ENCODE data around the gene UQCRC1. TPM values are rescaled to one million over a fixed set of nuclear protein-coding genes. Genes with fewer than 3 reads are reported as not detected.
"Not testable (repeated sequence)": the region's sequence is repeated elsewhere in the genome, so short reads cannot be mapped to it uniquely, and the experiment has no call there.

The UQCRC1 gene
- total RNA-seq, 2 donors from 2014 or later: 171 to 211 TPM

DNA sequence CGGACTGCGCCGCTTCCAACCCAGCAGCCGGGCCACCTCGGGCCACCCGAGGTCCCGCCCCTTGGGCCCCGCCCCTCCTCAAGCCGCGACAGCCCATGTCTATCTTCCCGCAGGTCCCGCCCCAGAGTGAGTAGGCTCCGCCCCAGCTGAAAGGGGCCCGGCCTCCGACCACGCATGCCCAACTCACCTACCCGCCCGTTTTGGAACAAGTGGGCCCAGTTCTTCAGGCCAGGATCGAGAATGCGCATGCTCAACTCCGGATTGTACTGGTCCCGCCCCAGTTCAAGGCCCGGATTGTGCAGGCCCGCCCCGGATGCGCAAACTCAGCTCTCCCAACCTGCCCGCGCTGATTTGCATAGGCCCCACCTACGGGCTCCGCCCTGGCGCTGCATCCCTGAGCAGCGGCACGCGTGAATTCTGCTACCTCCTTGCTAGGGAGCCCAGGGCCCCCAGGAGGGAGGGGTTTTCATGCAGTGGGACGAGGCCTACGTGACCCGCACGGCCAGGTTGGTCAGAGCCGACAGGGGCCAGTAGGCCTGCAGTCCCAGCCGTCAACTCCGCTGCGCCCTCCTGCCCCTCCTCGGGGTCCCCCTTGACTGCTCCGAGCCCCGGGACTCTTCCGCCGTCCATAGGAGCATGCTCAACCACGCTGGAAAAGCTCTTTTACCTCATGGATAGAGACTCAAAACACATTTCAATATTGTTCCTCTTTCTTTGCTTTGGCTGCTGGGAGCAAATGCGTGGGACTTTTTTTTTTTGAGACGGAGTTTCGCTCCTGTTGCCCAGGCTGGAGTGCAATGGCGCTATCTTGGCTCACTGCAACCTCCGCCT, 52.4 kb downstream of the UQCRC1 start, which contains the start of gene PFKFB4:
Gene PFKFB4 (minus strand): TSS at position 8 of the 831 bp plus-strand sequence. CDS start 26 bp downstream, outside the sequence.
- ATAC-seq (peak; percentile 94), DNase-seq (ENCODE audit: low spot score) (peak; percentile 99)
- Mint-ChIP-seq H3K9me3 (no peaks in the 10 kb centered on the region), H3K4me3 (peak within 1 kb of the TSS; percentile 88), H3K36me3 (no peaks in the 10 kb centered on the region), H3K27me3 (no peaks in the 10 kb centered on the region), H3K4me1 (ENCODE audit: low read depth in 2 of 2) (peaks cover 16 to 34% of the 10 kb centered on the region in 2 donors), H3K27ac (peak within 1 kb of the TSS; percentile 60 to 66)

DNA sequence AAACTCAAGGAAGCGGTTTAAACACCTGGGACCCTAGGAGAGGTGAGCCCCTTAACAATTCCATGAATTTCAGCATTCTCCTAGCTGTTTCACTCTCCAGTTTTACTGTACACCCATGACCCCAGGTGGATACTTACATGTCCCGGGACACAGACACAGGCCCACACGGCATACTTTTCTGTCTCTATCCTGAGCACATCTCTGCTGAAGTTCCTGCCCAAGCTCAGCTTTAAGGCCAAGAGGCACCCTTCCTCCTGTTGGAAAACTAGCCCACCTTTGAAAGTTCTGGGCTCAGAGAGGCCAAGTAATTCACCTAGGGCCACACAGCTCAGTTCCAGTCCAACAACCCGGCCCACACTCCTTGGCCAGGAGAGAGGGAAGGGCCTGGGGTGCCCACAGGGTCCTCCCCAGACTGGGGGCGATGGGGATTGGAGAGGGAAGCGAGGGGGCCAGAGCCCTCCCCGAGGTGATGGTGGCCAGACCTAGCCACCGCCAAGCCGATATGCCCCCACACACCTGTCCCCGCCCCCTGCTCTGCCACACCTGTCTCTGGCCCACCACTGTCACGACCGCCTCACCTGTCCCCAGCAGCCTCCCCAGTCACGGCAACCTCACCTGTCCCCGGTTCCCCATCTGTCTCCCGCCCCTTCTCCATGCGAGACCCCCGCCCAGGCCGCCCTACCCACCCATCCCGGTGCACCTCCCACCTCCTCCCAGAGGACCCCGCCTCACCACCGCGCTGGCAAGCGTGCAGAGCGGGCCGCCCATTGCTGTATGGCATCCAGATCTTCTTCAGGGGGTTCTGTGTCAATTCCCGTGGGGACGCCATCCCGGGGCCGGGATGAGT, 53.3 kb downstream of the UQCRC1 start:
- peaks cover 16 to 34% of the 10 kb centered on the region in 2 donors for H3K4me1 Mint-ChIP-seq (ENCODE audit: low read depth in 2 of 2)
- no peaks in the 10 kb centered on the region for H3K9me3 Mint-ChIP-seq
- peak overlapping the region; percentile 88 for H3K4me3 Mint-ChIP-seq
- no peaks in the 10 kb centered on the region for H3K36me3 Mint-ChIP-seq
- peak overlapping the region; percentile 60 to 66 for H3K27ac Mint-ChIP-seq
- ATAC-seq (no peak), DNase-seq (ENCODE audit: low spot score) (no peak)
- no peaks in the 10 kb centered on the region for H3K27me3 Mint-ChIP-seq

DNA sequence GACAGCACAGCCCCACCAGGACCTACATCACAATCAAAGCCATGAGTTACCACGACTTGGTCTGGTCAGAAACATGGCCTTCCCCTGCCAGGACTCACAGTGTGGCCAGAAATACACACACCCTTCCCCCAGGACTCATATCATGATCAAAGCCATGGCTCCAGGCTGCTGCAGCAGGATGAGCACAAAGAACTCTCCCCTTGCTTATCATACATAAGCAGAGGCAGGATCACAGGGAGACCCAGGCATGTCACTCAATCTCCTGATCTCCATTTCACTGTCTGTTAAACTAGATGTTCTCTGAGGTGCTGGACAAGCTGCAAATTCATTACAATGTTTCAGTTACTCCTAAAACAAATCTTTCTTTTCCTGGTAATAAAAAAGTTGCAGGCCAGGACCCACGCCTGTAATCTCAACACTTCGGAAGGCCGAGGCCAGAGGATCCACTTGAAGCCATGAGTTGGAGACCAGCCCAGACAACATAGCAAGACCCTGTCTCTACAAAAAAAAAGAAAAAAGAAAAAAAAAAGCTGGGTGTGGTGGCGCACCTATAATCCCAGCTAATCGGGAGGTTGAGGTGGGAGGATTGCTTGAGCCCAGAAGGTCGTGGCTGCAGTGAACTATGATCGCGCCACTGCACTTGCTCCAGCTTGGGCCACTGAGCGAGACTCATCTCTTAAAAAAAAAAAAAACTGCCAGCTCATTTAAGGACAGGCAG, 54.1 kb downstream of the UQCRC1 start:
- Mint-ChIP-seq H3K9me3 (no peaks in the 10 kb centered on the region), H3K4me3 (peak overlapping the region; percentile 88), H3K4me1 (ENCODE audit: low read depth in 2 of 2) (peaks cover 13 to 33% of the 10 kb centered on the region in 2 donors), H3K36me3 (no peaks in the 10 kb centered on the region), H3K27me3 (no peaks in the 10 kb centered on the region), H3K27ac (peak overlapping the region in 1 of 2 donors; percentile 26)
- ATAC-seq: no peak
- no peak for DNase-seq (ENCODE audit: low spot score)

DNA sequence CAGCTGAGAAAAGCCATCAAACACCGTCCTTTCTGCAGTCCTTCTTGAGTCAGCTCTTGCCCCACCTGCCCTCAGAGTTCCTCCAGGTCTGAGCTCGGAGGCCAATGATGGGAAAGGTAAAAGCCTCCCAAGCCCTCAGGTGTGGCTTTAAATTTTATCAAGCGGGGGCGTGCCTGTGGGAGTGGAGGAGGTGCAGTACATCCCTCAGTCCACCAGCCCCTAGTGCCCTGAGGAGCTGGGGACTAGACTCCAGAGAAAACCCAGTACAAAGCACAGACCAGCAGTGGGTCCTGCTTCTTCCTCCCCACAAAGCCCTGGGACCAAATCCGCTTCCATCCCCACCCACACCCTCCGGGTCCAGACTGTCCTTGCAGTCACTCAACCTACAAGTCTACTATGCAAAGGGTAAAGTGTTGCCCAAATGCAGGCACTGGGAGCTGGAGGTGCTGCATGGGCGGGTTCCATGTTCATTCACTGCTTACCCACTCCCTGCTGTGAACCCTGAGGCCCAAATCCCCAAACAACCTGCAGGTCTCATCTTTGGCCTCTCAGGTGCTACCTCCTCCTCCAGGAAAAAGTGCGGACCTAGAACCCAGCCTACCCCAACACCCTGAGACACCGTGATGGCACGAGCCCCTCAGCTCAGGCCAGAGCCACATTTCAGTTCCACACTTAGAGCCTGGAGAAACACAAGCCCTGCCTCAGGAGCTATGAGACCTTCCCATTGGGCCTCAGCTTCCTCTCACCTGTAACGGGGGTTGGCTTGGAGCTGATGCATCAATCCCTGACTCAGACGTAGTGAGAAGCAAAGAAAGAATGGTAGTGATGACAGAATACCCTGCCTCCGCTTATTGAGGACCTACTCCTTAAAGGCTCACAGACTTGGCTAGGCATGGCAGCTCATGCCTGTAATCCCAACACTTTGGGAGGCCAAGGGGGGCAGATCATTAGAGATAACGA, 55.3 kb downstream of the UQCRC1 start:
- no peak overlapping the region for H3K4me3 Mint-ChIP-seq
- no peak for ATAC-seq
- no peak for DNase-seq (ENCODE audit: low spot score)
- peaks cover 12 to 23% of the 10 kb centered on the region in 2 donors for H3K4me1 Mint-ChIP-seq (ENCODE audit: low read depth in 2 of 2)
- no peaks in the 10 kb centered on the region for H3K9me3 Mint-ChIP-seq
- no peak overlapping the region for H3K27ac Mint-ChIP-seq
- no peaks in the 10 kb centered on the region for H3K36me3 Mint-ChIP-seq
- no peaks in the 10 kb centered on the region for H3K27me3 Mint-ChIP-seq

DNA sequence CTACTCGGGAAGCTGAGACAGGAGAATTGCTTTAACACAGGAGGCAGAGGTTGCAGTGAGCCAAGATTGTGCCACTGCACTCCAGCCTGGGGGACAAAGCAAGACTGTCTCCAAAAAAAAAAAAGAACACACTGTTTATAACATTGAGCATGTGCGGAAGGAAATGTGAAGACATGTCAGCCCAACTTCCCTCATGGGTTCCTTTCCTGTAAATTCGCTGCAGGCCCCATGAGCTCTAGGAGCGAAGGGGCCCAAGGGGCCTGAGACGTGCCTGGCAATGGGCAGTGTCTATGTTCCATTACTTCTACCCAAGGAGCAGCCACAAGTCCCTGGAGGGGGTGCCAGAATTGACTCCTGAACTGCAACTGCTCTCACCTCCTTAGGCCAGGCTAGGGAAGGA, 56.1 kb downstream of the UQCRC1 start:
- Mint-ChIP-seq H3K4me1 (ENCODE audit: low read depth in 2 of 2) (peaks cover 5 to 17% of the 10 kb centered on the region in 2 donors), H3K27ac (no peak overlapping the region), H3K27me3 (no peaks in the 10 kb centered on the region), H3K36me3 (no peaks in the 10 kb centered on the region), H3K9me3 (no peaks in the 10 kb centered on the region), H3K4me3 (no peak overlapping the region)
- no peak for ATAC-seq
- no peak for DNase-seq (ENCODE audit: low spot score)

DNA sequence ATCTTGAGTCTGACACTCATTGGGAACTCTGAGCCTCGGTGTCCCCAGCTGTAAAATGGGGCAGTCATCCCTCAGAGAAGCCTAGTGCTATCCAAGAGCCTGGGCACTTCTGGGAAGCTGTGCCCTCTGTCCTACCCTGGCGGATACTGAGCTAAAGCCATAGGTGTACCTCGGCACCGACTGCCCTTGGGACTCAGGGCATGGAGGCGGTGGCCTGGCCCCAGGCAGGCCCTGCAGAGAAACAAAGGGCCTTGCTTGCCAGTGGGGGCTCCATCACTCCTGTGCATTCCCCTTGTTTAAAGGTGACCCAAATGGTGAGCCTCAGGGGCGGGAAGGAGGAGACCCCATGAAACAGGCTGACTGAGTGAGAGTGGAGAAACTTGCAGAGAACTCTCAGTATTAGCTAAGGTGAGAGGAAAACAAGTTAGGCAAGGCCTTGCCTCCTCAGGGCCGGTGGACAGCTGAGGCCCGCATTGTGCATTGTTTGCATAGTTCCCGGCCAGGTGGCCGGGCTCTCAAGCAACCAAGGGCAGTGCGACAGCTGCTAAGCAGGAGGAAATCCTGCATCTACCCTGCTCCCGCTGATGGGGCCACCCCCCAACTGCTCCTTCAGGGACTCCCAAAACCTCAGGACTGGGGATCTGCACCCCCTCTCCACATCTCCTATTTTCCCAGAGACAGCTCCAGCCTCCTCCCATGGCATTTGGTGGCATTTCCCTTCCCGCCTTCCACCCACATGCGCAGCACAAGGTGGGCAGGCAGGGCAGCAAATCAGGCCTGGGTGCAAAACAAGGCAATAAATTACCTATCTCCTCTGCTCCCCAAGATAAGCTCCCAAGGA, 57.1 kb downstream of the UQCRC1 start:
- Mint-ChIP-seq H3K4me1 (ENCODE audit: low read depth in 2 of 2) (peaks cover 0 to 12% of the 10 kb centered on the region in 2 donors), H3K27ac (no peak overlapping the region), H3K27me3 (no peaks in the 10 kb centered on the region), H3K36me3 (no peaks in the 10 kb centered on the region), H3K4me3 (no peak overlapping the region), H3K9me3 (no peaks in the 10 kb centered on the region)
- no peak for ATAC-seq
- DNase-seq (ENCODE audit: low spot score): no peak

DNA sequence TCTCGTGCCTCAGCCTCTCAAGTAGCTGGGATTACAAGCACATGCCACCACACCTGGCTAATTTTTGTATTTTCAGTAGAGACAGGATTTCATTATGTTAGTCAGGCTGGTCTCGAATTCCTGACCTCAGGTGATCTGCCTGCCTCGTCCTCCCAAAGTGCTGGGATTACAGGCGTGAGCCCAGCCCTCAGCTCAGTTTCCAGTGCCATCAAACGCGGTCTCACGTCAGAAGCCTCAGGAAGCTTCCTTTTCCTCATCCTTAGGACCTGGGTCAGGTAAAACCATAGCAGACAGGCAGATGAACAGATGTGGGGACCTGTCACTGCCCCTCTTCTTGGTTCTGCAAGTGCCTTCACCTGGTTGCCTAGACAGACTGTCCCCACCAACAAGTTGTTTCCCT, 57.8 kb downstream of the UQCRC1 start:
- H3K36me3 Mint-ChIP-seq; H3K27ac Mint-ChIP-seq; H3K27me3 Mint-ChIP-seq; ATAC-seq; H3K9me3 Mint-ChIP-seq; H3K4me3 Mint-ChIP-seq; H3K4me1 Mint-ChIP-seq (ENCODE audit: low read depth in 2 of 2); DNase-seq (ENCODE audit: low spot score): not testable (repeated sequence)

Other genes starting within 250 kb of the UQCRC1 start
- not detected for gene FBXW12, start 237.4 kb downstream of the UQCRC1 start, total RNA-seq
- 1 to 10 TPM; 5.9 to 9.6 TPM for gene PLXNB1, start 179.6 kb downstream of the UQCRC1 start, total RNA-seq
- 10 to 100 TPM; 13.0 to 23.3 TPM for gene CCDC51, start 169.5 kb downstream of the UQCRC1 start, total RNA-seq
- gene TMA7, start 169.4 kb downstream of the UQCRC1 start, total RNA-seq: 100 to 1,000 TPM; 202 to 217 TPM
- gene ATRIP, start 162.9 kb downstream of the UQCRC1 start, total RNA-seq: 10 to 100 TPM; 14.0 to 26.2 TPM
- 100 to 1,000 TPM in 1 of 2 donors, 10 to 100 TPM in 1; 88.4 to 126 TPM for gene SHISA5, start 105.5 kb downstream of the UQCRC1 start, total RNA-seq
- gene PFKFB4, start 52.8 kb downstream of the UQCRC1 start, total RNA-seq: 10 to 100 TPM; 11.1 to 27.4 TPM
- not detected for gene UCN2, start 45.9 kb downstream of the UQCRC1 start, total RNA-seq
- gene COL7A1, start 14.3 kb downstream of the UQCRC1 start, total RNA-seq: 1 to 10 TPM; 1.5 to 1.8 TPM
- not detected for gene TMEM89, start 12.1 kb upstream of the UQCRC1 start, total RNA-seq
- 10 to 100 TPM; 31.3 to 62.4 TPM for gene SLC26A6, start 25.8 kb upstream of the UQCRC1 start, total RNA-seq
- 10 to 100 TPM in 1 of 2 donors, 1 to 10 TPM in 1; 4.4 to 20.1 TPM for gene CELSR3, start 53.2 kb upstream of the UQCRC1 start, total RNA-seq
- 10 to 100 TPM; 22.7 to 37.0 TPM for gene NCKIPSD, start 76.3 kb upstream of the UQCRC1 start, total RNA-seq
- gene IP6K2, start 107.6 kb upstream of the UQCRC1 start, total RNA-seq: 10 to 100 TPM; 53.5 to 60.2 TPM
- 10 to 100 TPM; 46.0 to 46.4 TPM for gene PRKAR2A, start 238.2 kb upstream of the UQCRC1 start, total RNA-seq

Data from natural killer cell treated with Interleukin-12 subunit alpha and Interleukin-12 subunit beta and Interleukin-15 and Interleukin-18, amount 100 ng/mL, for 72 hours (primary cell).